LNCaP clone FGC (cell line): ENCODE data around the gene PANK4.

Experiments used
- DNase-seq: peaks from one replicate; pipeline ENCODE4 v3.0.0-alpha.2; 2011; ENCODE audit warnings: low read depth
- H3K4me3 ChIP-seq: 2 replicates; pipeline ENCODE4 v1.5.1; 2011; ENCODE audit warnings: mild to moderate bottlenecking, low read depth, low read length, control low read depth
- TF ChIP-seq, protein P1 (sequence below): IDR thresholded peaks from 2 replicates; pipeline ENCODE4 v1.5.1; 2012; ENCODE audit warnings: mild to moderate bottlenecking; ENCODE audit not compliant: control insufficient read depth, insufficient read depth; ENCODE audit errors: extremely low read depth

PANK4 gene

DNA sequence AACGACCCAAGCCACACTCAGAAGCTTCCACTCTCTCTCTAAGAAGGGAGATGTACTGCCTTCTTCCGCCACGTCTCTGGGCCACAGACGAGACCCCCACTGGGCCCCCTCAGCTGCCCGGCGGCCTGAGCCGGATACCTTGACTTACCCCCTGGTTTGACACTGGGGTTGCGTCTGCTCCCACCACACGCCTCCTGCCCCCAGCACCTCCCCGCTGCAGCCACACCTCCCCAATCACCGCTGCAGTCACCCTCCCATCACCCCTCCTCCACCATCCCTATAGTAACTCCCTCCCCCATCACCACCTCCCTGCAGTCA is 10.7 kb downstream of the PANK4 start:
- DNase-seq: no peak
- TF ChIP-seq, protein P1, sequence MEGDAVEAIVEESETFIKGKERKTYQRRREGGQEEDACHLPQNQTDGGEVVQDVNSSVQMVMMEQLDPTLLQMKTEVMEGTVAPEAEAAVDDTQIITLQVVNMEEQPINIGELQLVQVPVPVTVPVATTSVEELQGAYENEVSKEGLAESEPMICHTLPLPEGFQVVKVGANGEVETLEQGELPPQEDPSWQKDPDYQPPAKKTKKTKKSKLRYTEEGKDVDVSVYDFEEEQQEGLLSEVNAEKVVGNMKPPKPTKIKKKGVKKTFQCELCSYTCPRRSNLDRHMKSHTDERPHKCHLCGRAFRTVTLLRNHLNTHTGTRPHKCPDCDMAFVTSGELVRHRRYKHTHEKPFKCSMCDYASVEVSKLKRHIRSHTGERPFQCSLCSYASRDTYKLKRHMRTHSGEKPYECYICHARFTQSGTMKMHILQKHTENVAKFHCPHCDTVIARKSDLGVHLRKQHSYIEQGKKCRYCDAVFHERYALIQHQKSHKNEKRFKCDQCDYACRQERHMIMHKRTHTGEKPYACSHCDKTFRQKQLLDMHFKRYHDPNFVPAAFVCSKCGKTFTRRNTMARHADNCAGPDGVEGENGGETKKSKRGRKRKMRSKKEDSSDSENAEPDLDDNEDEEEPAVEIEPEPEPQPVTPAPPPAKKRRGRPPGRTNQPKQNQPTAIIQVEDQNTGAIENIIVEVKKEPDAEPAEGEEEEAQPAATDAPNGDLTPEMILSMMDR: no peak
- H3K4me3 ChIP-seq: no peak overlapping the region

DNA sequence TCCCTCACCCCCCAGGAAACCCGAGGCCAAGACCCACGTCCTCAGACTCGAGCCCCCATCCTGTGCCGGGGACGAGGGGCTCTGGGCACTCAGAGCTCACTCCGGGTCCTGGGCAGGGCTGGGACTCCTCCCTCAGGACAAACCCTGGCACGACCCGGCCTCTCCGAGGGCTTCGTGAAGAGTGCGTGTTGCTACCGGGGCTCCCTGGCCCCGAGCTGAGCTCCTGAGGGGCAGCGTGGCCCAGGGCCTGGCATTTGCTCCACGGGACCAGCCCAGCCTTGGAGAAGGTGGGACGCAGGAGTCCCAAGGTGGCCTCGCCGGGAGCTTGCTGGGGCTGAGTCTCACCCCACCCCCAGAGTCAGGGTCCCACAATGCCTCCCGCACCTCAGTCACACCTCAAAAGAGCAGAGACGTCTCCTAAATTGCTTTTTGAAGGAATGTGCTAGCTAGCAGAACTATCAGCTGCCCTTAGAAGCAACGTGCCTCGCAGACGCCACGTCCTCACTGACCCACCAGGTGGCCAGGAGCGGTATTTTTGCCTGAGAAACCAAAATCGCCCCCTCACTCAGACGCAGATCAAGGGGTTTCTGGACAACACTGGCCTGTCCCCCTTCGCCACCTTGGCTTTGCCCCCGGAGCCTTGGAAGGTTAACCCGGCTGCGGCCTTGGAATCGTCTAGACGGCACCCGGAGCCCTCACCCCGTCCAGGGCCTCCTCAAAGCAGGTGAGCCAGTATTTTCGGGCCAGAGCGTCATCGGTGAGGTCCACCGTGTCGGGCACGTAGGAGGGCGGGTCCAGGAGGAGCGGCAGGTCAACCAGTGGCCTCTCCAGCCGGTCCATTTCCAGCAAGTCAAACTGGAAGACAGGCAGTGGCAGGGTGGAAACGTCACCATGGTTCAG is 11.3 kb downstream of the PANK4 start:
- no peak overlapping the region for H3K4me3 ChIP-seq
- no peak for DNase-seq
- TF ChIP-seq, protein P1: no peak

DNA sequence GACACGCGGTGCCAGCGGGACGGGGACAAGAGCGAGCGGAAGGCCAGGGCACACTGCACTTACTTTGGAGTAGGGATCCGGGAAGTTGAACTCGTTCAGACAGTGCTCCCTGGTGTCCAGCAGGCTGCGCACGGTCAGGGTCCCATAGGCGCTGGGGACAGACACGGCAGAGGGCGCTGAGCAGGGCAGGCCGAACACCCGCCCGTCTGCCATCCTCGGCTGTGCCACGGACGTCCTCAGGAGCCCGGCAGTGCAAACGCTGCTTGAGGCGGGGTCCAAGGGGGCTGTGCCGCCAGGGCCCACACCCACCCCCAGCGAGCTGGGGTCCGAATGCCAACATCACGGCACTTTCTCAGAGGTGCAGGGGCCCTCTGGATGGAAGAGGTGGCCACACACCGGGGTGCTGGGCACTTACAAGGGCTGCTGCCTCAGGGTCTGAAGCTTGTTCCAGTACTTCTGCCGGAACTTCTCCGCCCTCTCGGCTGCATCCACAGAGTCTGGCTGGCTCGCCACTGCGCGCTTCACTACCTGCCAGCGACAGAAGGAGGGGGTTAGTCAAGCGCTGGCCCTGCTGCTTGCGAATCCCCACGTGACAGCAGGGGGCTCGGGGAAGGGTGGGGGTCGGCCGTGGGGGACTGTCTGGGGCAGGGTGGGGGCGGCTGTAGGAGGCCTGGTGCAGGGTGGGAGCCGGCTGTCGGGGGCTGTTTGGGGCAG is 12.3 kb downstream of the PANK4 start:
- no peak overlapping the region for H3K4me3 ChIP-seq
- no peak for DNase-seq

DNA sequence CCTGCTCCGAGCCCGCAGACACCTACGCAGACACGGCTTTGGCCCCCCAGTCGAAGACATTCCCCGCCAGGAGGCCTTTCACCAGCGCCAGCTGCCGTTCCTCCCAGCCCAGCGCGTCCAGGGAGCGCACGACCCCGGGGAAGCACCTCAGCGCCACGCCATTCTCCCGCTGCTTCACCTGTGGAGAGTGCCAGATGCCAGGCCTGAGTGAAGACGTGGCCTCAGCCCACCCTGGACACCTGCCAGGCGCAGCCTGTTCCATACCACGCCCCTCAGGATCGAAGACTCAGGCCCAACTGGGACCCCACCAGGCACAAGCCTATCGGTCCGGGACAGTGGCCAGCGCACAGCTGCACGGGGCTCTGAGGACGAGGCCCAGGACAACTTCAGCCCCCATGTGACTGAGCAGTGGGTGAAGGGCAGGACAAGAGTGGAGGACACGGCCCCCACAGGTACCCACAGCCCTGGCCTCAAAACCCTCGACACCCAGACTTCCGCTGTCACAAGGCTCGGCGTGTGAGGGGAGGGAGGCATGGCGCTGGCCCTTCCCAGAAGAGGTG is 13.5 kb downstream of the PANK4 start:
- DNase-seq: no peak
- H3K4me3 ChIP-seq: no peak overlapping the region
- TF ChIP-seq, protein P1: no peak

More for the DNA sequence above, 12.3 kb downstream of the PANK4 start:
- TF ChIP-seq, protein P1: no peak

DNA sequence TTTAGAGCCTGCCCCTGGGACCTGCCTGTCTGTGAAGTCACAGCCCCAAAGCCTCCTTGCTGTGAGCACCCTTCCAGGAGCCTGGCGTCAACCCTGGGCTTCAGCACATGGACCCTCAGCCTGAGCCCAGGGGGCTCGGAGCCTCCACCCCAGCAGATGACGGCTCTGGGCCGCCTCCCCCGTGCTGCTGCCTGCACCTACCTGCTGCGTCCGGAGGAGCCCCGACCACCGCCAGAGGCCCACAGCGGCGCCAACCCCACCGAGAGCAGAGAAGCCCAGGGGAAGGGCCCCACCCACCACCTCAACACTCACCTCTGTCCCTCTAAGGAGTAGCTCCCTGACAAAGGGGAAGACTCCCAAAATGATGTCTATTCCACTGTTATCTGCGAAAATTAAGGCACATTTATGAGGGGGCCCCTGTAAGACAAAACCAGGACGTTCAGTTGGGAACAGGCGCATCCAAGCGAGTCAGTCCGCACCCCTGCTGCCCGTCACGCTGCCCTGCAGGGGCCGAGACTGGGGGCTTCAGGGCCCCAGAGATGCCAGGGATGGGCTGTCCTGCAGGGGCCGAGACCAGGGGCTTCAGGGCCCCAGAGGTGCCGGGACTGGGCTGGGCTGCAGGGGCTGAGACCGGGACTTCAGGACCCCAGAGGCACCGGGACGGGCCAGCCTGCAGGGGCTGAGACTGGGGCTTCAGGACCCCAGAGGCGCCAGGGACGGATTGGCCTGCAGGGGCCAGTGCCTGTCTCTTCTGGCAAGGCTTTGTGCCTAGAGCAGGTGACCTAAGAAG is 15.8 kb downstream of the PANK4 start:
- TF ChIP-seq, protein P1: no peak

DNA sequence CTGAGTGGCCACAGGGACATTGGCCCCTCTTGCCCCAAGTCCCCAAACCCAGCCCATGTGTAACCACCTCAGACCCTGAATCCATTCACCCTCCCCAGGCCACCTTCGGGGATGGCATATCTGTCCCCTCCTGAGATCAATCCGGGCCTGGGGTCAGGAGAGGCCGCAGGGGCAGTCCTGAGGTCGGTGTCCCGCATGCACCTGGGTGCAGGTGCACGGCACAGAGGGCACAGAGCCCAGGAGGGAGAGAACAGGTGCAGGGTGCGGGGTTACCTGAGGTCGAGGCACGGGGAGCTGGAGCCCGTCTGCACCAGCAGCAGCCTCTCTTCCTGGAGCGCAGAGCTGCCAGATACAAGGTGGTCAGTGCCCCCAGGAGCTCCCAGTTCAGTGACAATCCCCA is 16.8 kb downstream of the PANK4 start:
- H3K4me3 ChIP-seq: no peak overlapping the region
- TF ChIP-seq, protein P1: no peak
- DNase-seq: no peak

More for the DNA sequence above, 15.8 kb downstream of the PANK4 start:
- no peak for DNase-seq
- H3K4me3 ChIP-seq: no peak overlapping the region
